Endothelial cell of umbilical vein (primary cell): Measurements from ENCODE around the gene COL19A1.

Experiments
- EZH2 ChIP-seq: IDR thresholded peaks from 2 replicates; pipeline ENCODE4 v1.6.1; 2012; ENCODE audit warnings: borderline replicate concordance, low read depth, mild to moderate bottlenecking, moderate library complexity, low read length, inconsistent platforms; ENCODE audit not compliant: severe bottlenecking
- FOS ChIP-seq: IDR thresholded peaks from 2 replicates; pipeline ENCODE4 v1.6.1; 2011; ENCODE audit warnings: mild to moderate bottlenecking, low read length, moderate library complexity, borderline replicate concordance; ENCODE audit not compliant: insufficient read depth
- JUN ChIP-seq: IDR thresholded peaks from 2 replicates; pipeline ENCODE4 v1.6.1; 2011; ENCODE audit warnings: borderline replicate concordance, low read depth; ENCODE audit not compliant: insufficient read length, insufficient read depth
- MYC ChIP-seq: IDR thresholded peaks from one replicate; pipeline ENCODE4 v1.6.1; 2011; ENCODE audit warnings: mild to moderate bottlenecking, low read depth, low read length
- POLR2A ChIP-seq: IDR thresholded peaks from 2 replicates; pipeline ENCODE4 v1.6.1; 2012; ENCODE audit warnings: low read depth, mild to moderate bottlenecking, control low read depth, low read length
- POLR2AphosphoS5 ChIP-seq: IDR thresholded peaks from 2 replicates; pipeline ENCODE4 v1.6.1; 2012; ENCODE audit warnings: low read depth, mild to moderate bottlenecking, control low read depth, low read length, moderate library complexity; ENCODE audit not compliant: insufficient read depth
- TF ChIP-seq, protein P1 (sequence below), 2 donors: IDR thresholded peaks; 1 replicate in 1 of 2; 2 replicates in 1 of 2; pipeline ENCODE4 v1.5.1; 2011; ENCODE audit warnings: low read length in 2 of 2, mild to moderate bottlenecking in 2 of 2, moderate library complexity in 2 of 2, control low read depth in 1 of 2, inconsistent platforms in 1 of 2, low read depth in 1 of 2; ENCODE audit not compliant: insufficient read depth in 1 of 2; ENCODE audit errors: extremely low read depth in 1 of 2
- TF ChIP-seq, protein P2 (sequence below): IDR thresholded peaks from 2 replicates; pipeline ENCODE4 v1.6.1; 2011; ENCODE audit not compliant: insufficient read depth, insufficient read length

DNA sequence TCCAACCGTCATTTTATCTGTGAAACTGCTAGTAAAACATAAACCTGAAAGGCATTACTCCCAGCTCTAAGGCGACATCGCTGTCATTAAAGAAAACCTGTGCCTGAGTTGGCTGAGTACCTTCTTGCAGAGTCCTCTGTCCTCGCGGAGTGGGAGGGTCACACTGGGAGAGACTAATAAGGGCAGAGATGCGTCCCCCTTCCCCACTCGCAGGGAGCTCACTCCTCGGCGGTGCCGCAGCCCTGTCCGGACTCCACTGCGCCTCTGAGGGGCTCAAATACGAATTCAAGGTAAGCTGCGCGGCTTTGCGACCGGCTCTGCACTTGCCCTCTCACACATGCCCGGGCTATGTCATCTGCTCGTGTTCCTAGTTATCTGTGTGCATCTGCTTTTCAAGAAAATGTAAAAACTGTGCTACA, at the start of gene COL19A1:
- TF ChIP-seq POLR2A (no peak), POLR2AphosphoS5 (no peak), MYC (no peak), JUN (no peak), EZH2 (no peak), FOS (no peak)
- TF ChIP-seq, protein P1, sequence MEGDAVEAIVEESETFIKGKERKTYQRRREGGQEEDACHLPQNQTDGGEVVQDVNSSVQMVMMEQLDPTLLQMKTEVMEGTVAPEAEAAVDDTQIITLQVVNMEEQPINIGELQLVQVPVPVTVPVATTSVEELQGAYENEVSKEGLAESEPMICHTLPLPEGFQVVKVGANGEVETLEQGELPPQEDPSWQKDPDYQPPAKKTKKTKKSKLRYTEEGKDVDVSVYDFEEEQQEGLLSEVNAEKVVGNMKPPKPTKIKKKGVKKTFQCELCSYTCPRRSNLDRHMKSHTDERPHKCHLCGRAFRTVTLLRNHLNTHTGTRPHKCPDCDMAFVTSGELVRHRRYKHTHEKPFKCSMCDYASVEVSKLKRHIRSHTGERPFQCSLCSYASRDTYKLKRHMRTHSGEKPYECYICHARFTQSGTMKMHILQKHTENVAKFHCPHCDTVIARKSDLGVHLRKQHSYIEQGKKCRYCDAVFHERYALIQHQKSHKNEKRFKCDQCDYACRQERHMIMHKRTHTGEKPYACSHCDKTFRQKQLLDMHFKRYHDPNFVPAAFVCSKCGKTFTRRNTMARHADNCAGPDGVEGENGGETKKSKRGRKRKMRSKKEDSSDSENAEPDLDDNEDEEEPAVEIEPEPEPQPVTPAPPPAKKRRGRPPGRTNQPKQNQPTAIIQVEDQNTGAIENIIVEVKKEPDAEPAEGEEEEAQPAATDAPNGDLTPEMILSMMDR (IDR thresholded peaks at IDR 0.05; ENCODE audit: extremely low read depth in 1 of 2, insufficient read depth in 1 of 2, low read depth in 1 of 2, low read length in 2 of 2): no peak
- TF ChIP-seq, protein P2, sequence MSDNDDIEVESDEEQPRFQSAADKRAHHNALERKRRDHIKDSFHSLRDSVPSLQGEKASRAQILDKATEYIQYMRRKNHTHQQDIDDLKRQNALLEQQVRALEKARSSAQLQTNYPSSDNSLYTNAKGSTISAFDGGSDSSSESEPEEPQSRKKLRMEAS: no peak
